ENCODE measurements around the gene MTFR1L.

MTFR1L gene

GRCh38 chr1:25790472-25790871 is 29.3 kb upstream of the MTFR1L start:
- DNase-seq (ENCODE audit: low read depth, low spot score) = no peak

DNA sequence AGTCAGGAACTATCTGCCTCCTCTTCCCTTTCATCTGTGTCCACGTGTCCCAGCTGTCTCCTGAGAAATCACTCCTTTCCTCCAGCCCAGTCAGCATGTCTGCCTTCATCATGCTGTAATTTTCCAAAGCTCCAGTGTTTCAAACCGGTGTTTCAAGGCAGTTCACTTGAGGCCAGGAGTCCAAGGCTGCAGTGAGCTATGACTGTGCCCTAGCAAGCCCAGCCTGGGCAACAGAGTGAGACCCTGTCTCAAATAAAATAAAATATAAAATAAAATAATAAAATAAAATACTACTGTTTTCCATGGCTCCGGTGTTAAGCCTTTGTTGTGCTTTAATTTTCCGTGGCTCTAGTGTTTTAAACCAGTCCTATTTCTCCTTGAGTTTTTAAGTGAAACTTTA is 27.6 kb upstream of the MTFR1L start:
- DNase-seq (ENCODE audit: low read depth, low spot score) = no peak

GRCh38 chr1:25793585-25794170 is 26.1 kb upstream of the MTFR1L start:
- DNase-seq (ENCODE audit: low read depth, low spot score) = no peak

DNA sequence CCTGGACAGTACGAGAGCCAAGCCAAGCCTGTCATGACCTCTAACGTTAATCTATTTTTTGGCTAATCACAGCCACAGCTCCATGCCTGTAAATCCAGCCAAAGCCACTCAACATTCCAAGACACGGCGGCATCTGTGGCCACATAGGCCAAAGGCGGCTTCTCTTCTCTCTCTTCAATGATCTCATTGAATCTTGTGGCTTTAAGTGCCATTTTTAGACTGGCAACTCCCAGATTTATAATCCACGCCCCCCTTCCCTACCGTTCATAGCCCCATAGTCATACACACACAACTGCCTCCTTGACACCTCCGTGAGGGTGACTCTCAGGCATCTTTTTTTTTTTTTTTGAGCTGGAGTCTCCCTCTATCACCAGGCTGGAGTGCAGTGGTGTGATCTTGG is 25.4 kb upstream of the MTFR1L start:
- no peak for DNase-seq (ENCODE audit: low read depth, low spot score)

- DNase-seq (ENCODE audit: low read depth, low spot score) = no peak
Observed at GRCh38 chr1:25795211-25795610, 24.5 kb upstream of the MTFR1L start.

- no peak for DNase-seq (ENCODE audit: low read depth, low spot score)
Observed at GRCh38 chr1:25795946-25796810, 23.6 kb upstream of the MTFR1L start.

- peak; percentile 74 for DNase-seq (ENCODE audit: low read depth, low spot score)
Observed at GRCh38 chr1:25796811-25797458, 22.8 kb upstream of the MTFR1L start.

- no peak for DNase-seq (ENCODE audit: low read depth, low spot score)
Observed at GRCh38 chr1:25797939-25798338, 21.8 kb upstream of the MTFR1L start.

GRCh38 chr1:25798666-25799351 is 20.9 kb upstream of the MTFR1L start:
- DNase-seq (ENCODE audit: low read depth, low spot score) = no peak

DNA sequence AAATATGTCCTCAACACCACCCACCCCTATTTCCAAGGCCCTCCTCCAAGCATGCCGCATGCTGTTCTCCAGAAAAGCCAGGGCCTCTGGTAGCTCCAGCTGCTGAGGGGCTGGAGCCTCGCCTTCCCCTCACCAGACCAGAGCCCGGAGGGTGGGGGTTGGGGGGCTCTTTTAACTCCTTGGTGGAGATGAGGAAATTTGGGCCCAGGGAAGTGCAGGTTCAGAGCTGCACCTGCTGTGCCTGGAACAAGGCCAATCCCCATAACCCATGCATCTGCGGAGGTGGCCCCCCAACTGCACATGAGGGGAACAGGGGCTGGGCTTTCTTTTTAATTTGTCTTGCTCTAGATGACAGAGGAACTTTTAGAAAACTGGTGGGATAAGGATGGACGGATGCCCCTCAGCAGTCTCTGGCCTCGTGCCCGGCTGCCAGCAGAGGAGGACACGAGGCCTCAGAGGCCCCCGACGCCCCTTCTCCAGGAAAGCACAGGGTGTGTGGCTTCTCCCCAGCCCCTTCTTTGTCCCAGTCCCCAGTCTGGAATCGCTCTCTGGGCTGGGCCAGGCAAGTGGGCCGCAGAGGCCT is 20.3 kb upstream of the MTFR1L start:
- no peak for DNase-seq (ENCODE audit: low read depth, low spot score)

DNA sequence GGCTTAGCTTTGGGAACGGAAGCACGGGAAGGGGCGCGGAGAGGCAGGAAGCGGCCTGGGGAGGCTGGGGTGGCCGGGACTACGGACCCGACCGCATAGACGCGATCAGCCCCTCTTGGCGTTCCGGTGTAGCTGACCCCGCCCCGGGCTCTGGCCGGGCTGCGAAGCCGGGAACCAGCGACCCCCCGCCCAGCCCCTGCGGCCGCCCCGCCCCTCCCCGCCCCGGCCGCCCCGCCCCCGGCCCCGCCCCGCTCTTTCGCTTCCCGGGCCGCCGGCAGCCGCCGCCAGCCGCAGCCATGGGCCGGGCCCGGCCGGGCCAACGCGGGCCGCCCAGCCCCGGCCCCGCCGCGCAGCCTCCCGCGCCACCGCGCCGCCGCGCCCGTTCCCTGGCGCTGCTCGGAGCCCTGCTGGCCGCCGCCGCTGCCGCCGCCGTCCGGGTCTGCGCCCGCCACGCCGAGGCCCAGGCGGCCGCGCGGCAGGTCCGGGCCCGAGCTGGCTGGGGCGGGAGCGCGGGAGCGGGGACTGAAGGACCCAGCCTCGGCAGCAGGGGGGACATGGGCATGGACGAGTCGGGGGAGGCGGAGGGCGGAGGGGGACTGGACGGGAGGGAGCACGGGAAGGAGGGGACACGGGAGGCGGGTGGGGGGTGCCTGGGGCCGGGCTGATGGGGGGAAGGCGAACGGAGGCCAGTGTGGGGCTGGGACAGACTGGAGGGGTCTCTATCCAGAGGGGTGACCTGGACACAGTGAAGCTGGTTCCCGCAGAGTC is 19.6 kb upstream of the MTFR1L start, which contains the start of gene SELENON:
TSS of gene SELENON (plus strand) at position 259 of the 768 bp plus-strand sequence. CDS start at position 297, 38 bp downstream.
- no peak for DNase-seq (ENCODE audit: low read depth, low spot score)

GRCh38 chr1:25800703-25801377 is 18.9 kb upstream of the MTFR1L start:
- no peak for DNase-seq (ENCODE audit: low read depth, low spot score)

GRCh38 chr1:25802915-25803314 is 16.8 kb upstream of the MTFR1L start:
- no peak for DNase-seq (ENCODE audit: low read depth, low spot score)

DNA sequence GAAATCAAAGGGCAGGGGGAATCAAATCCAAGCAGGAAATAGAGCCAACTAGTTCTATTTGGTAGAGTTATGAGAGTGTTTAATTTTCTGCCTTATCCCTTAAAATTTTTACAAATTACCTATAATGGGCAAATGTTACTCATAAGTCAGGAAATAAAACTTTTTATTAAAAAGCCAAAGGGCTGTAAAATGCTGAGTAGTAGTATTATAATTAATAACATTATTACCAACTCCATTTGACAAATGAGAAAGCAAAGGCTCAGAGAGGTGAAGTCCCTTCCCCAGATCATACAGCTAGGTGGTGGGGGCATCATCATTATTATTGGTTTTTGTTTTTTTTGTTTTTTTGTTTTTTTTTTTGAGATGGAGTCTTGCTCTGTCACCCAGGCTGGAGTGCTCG is 16.4 kb upstream of the MTFR1L start:
- DNase-seq (ENCODE audit: low read depth, low spot score) = no peak

DNA sequence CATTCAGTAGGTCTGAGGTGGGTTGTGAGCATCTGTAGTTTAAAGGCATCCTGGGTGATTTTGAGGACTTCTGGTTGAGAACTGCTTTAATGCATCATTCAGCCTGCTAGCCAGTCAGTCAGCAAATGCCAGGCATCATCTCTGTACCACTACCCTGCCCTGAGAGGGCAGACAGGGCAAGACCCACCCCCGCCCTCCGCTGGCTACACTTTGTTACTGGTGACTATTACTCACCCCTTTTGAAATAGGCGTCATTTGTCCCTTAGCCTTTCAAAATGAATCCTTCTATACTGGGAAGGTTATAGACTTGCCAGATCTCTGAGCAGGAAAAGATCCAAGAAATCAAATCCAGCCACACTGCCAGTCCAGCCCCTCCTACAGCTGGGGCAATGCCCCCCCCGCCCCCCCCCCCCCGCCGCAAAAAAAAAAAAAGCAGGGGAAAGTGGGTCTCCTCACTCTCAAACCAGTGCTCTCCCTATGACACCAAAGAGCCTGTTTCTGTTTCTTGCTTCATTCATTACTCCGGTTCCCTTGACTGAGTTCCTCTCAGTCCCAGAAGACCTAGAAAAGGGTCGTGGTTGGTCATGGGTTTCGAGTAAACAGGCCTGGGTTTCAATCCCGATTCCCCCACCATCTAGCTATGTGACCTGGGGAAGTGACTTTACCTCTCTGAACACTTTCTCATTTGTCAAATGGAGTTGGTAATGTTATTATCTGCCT is 15.3 kb upstream of the MTFR1L start:
- DNase-seq (ENCODE audit: low read depth, low spot score) = no peak

DNA sequence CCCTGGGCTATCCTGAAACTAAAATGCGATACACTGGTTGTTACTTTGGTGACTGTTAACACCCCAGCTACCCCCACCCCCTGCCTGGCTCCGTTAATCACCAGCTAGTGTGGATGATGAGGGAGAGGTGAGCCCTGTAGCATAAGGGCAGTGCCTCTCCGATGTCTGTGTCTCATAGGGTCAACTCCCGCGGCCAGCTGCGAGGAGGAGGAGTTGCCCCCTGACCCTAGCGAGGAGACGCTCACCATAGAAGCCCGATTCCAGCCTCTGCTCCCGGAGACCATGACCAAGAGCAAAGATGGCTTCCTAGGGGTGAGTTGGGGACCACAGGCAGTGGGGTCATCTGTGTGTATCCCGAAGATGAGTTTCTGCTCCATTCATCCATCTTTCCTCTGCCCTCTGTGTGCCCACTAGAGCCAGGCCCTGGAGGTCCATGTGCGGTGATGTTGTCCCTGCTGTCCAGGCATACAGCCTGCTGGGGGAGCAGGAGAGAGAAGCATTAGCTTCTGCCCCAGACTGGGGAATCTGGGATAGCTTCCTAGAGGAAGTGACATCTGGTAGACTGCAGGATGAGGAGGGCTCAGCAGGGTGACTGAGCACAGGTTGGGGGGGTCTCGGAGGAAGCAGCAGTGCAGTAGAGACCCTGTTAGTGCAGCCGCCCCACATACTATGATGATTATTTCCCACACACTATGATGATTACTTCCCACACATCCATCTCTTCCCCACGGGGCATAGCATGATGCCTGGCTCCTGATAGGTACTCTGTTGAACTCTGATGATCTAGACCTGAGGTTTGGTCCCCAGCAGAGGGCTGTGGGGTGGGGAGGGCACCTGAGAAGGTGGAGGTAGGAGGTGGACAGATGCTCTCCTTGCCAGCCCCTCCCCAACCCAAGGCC is 14.5 kb upstream of the MTFR1L start:
- DNase-seq (ENCODE audit: low read depth, low spot score) = no peak

- no peak for DNase-seq (ENCODE audit: low read depth, low spot score)
Observed at GRCh38 chr1:25805863-25806225, 13.9 kb upstream of the MTFR1L start.

DNA sequence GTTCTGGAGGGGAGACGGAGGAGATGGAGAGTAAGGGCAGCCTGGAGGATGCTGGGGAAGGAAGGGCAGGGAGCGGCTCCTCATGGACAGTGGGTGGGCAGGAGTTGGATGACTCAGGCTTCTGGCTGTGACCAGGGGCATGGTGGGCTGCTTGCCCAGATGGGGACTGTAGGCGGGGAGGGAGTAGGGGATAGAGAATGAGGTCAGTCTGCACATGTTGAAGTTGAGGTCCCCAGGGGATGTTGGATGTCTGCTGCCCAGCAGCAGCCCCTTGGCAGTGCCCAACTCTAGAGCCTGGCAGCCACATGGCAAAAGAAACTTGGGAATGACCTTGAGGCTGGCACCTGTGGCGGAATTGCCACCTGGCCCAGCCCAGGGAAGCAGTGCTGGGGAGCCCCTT is 13.3 kb upstream of the MTFR1L start:
- DNase-seq (ENCODE audit: low read depth, low spot score) = no peak
